Hematopoietic multipotent progenitor cell treated with erythropoietin and hydrocortisone succinate and interleukin-3 and kit ligand, for 17 days (in vitro differentiated cells): ENCODE data around the gene CLECL1.
"Not testable (repeated sequence)": the region's sequence is repeated elsewhere in the genome, so short reads cannot be mapped to it uniquely, and the experiment has no call there.

Source experiments
- DNase-seq: peaks from one replicate; pipeline ENCODE4 v3.0.0-alpha.2; 2015; ENCODE audit warnings: low spot score

CLECL1 gene

GRCh38 chr12:9751204-9752144 is 18.6 kb upstream of the CLECL1 start:
- peak; percentile 52 for DNase-seq

- DNase-seq: peak; percentile 83
Observed at GRCh38 chr12:9750276-9751203, 17.6 kb upstream of the CLECL1 start.

- DNase-seq: no peak
Observed at GRCh38 chr12:9749640-9750039, 16.7 kb upstream of the CLECL1 start.

GRCh38 chr12:9745199-9745598 is 12.3 kb upstream of the CLECL1 start:
- no peak for DNase-seq

GRCh38 chr12:9742661-9743060 is 9.8 kb upstream of the CLECL1 start:
- DNase-seq: no peak

GRCh38 chr12:9741726-9742125 is 8.8 kb upstream of the CLECL1 start:
- DNase-seq: no peak

GRCh38 chr12:9740106-9740750 is 7.3 kb upstream of the CLECL1 start:
- DNase-seq: no peak

- DNase-seq: not testable (repeated sequence)
Observed at GRCh38 chr12:9739404-9740105, 6.7 kb upstream of the CLECL1 start.

GRCh38 chr12:9738905-9739304 is 6.0 kb upstream of the CLECL1 start:
- DNase-seq: not testable (repeated sequence)

- no peak for DNase-seq
Observed at GRCh38 chr12:9736936-9737705, 4.2 kb upstream of the CLECL1 start.

GRCh38 chr12:9735601-9736000 is 2.7 kb upstream of the CLECL1 start:
- DNase-seq: no peak

- DNase-seq: no peak
Observed at GRCh38 chr12:9731797-9732196, 1.1 kb downstream of the CLECL1 start.

- DNase-seq: no peak
Observed at GRCh38 chr12:9731393-9731792, 1.5 kb downstream of the CLECL1 start.

- DNase-seq: no peak
Observed at GRCh38 chr12:9730591-9730990, 2.3 kb downstream of the CLECL1 start.

- no peak for DNase-seq
Observed at GRCh38 chr12:9730011-9730410, 2.9 kb downstream of the CLECL1 start.

- DNase-seq: no peak
Observed at GRCh38 chr12:9729082-9729481, 3.8 kb downstream of the CLECL1 start.

- no peak for DNase-seq
Observed at GRCh38 chr12:9727813-9728212, 5.1 kb downstream of the CLECL1 start.

- no peak for DNase-seq
Observed at GRCh38 chr12:9725213-9725870, 7.6 kb downstream of the CLECL1 start.

- no peak for DNase-seq
Observed at GRCh38 chr12:9724023-9724422, 8.9 kb downstream of the CLECL1 start.

GRCh38 chr12:9721394-9722092 is 11.4 kb downstream of the CLECL1 start:
- DNase-seq: no peak
